HT-29 (cell line): ENCODE data around the gene UBXN10. TPM values are rescaled to one million over a fixed set of nuclear protein-coding genes. Genes with fewer than 3 reads are reported as not detected.
A peak's percentile ranks its signal among the peaks of the same experiment; 100 is the strongest.
"Not testable (repeated sequence)": the region's sequence is repeated elsewhere in the genome, so short reads cannot be mapped to it uniquely, and the experiment has no call there.

Experiments
- DNase-seq: peaks from one replicate; pipeline ENCODE4 v3.0.0-alpha.2; 2015; ENCODE audit warnings: low spot score
- total RNA-seq: library from RNA; depleted of rRNA; stranded (reverse); fragments of >200 nt; shearing (Covaris generic); gene quantifications from 2 replicates; pipeline ENCODE4 v1.2.3, GENCODE V29; 2014

The UBXN10 gene
- total RNA-seq, 1 experiment from 2014 or later, result 3.1 TPM

GRCh38 chr1:20200966-20201365 lies 15.1 kb downstream of the UBXN10 start:
- DNase-seq, result no peak

GRCh38 chr1:20202166-20202565 lies 16.3 kb downstream of the UBXN10 start:
- DNase-seq, result no peak

DNA sequence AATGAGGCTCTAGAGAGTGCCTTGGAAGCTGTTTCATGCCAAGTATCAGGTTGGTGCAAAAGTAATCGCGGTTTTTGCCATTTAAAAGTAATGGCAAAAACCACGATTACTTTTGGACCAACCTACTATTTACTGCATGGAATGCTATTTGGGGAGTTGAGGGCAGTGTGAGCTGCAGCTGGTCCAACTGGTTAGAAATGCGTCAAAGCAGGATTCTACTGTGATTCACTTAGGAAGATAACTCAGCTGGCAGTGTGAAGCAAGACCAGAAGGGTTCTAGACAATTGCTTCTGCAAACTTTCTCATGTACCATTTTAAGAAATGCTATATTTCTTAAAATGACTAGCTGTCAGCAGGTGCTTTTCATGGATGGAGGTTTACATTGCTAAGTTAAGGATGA lies 21.6 kb downstream of the UBXN10 start:
- DNase-seq, result no peak

GRCh38 chr1:20209471-20209870 lies 23.6 kb downstream of the UBXN10 start:
- DNase-seq, result no peak

- DNase-seq, result no peak
Observed at GRCh38 chr1:20210736-20211460, 25.0 kb downstream of the UBXN10 start.

DNA sequence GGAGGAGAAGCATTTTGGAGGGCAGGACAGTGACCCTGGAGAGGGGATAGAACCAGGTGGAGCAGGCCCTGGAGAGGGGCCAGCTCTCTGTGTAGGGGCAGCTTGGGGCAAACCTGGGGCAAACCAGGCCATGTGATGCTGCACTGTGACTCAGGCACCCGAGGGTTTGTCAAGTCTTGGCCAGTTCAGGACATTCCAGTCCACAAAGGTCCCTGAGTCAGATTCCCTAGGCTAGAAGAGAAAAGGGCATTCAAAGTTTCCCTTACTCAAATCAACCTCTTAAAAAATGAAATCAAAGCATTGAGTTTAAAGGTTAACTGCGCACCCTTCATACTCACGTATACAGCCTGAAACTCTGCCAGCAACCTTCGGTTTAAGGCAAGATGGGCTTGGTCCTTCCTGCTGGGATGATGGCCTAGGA lies 25.6 kb downstream of the UBXN10 start:
- no peak for DNase-seq

DNA sequence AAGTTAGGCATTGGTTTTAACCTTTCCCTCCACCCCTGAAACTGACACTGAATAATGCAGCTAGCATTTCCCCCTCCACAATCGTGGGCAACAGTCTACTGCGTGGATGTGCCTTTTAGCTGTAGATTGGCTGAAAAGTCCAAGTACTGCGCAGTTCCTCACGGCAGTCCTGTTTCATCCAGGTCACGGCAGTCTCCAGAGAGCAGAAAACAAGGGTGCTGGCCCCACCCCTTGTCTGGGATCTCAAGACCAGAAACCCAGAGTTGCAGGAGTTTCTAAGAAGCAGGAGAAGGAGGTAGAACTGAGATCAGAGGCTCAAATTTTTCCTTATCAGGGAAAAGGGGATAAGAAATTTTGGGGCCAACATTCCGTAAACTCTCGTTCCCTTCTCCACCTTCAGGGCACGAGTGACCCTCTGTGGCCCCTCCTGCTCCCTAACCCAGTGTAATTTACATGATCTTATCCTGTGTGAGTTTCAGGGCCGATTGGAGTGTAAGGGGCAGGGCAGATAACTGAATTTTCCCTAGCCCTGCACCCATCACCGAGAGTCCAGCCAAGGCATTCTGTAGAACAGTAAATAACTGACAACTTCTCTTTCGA lies 26.3 kb downstream of the UBXN10 start:
- DNase-seq, result no peak

GRCh38 chr1:20212685-20213331 lies 26.9 kb downstream of the UBXN10 start:
- peak; percentile 75 for DNase-seq

DNA sequence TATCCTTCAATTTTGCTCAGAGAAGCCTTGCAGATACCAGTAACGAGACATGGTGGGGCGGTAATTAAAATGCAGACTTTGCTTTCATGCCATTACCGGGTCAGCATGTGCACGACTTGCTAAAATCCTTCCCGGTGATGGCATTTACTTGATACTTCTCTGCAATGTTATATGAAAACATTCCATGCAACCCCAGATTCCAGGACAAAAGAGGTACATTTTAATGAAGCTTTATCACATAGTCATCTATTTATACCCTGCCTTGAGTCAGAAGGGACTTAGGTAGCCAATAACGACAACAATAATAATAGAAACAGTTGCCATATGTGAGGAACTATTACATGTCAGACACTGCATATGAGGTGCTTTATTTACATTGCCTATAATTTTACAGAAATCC lies 29.8 kb downstream of the UBXN10 start:
- no peak for DNase-seq

DNA sequence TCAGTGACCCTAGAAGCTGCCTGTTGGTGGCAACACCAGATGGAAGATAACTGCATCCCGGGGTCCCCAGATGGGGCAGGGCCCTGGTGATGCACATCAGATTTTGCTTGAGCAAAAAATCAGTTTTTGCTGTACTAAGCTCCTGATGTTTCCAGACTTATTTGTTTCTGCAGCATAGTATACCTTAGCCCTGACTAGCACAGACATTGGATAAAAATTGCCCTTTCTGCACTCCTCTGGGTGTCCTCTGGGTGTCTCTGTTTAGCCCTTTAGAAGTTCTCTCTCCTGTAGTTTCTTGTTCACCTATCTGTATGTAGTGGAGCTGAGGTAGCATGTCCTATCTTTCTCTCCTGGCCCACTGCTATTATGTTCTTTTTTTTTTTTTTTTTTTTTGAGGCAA lies 30.7 kb downstream of the UBXN10 start:
- DNase-seq, result peak; percentile 58

DNA sequence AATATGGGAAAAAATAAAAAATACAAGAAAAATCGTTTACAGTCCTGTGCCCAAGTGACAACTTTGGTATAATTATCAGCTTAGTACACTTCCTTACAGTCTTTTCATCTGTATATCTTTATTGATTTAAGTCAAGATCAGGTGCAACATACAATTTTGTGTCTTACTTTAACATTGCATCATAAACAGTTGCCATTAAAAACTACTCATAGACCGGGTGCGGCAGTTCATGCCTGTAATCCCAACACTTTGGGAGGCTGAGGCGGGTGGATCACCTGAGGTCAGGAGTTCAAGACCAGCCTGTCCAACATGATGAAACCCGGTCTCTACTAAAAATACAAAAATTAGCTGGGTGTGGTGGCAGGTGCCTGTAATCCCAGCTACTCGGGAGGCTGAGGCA lies 33.2 kb downstream of the UBXN10 start:
- DNase-seq, result not testable (repeated sequence)

DNA sequence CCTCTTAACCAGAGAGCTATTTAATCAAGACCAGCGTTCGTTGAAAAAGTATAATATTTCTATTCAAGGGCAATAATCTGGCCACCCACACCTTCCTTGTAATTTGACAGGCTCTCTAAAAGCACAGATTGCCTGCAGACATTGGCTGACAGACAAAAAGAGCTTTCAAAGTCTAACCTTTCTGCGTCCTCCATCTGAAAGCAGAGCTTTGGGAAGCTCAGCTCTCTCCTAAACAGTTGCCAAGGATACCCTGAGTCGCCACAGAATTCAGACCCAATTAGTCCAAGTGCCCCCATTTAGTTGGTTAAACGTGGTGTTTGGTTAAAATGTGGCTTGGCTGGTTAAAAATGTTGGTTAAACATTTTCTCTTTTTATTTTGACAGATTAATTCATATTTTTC lies 34.1 kb downstream of the UBXN10 start:
- no peak for DNase-seq

DNA sequence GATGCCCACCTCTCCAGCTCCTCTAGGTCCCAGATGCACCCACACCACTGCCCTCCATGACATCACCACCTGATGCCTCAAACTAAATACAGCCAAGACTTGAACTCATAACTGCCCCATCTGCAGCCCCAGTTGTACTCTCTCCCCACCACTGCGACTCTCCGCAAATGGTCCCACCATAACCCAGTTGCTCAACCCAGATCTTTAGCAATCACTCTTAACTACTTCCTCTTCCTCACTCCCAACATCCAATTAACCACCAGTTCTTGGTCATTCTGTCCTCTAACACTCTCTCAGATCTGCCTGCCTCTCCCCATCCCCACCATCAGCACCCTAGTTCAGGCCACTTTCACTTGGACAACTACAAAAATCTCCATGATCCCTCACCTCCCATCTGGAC lies 37.2 kb downstream of the UBXN10 start:
- no peak for DNase-seq

GRCh38 chr1:20223551-20224419 lies 37.9 kb downstream of the UBXN10 start:
- DNase-seq, result no peak

DNA sequence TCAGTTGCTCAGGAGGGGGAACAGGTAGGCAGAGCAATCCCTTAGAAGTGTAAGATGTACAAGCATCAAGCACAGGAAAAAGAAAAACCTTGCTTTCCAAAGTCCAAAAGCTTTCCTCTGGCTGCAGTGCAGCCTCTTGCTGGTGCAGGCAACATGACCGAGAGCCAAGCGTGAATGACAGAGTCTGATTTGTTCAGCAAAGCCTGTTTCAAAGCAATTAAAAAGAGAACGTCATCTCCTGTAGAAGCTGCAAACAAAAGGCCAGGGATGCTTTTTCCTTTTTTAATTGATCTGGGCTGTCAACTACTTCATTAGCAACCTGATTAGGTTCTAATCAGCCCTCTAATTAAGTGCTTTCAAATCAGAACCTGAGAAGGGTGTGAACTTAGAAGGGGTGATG lies 38.6 kb downstream of the UBXN10 start:
- DNase-seq, result no peak

DNA sequence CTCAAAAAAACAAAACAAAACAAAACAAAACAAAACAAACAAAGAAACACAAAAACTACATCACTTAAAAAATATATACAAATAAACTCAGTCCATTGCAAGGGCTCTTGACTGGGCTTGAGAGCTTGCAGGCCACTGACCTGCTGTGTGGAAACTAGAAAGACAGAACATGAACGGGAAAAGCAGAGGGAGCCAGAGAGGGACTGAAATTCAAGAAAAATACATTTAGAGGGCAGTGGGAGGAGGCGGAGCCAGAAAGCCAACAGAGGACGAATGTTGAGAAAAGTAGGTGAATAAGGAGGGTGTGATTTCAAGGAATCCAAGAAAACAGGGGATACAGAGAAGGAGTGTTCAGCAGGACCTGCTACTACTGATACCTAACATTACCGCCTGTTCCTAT lies 41.8 kb downstream of the UBXN10 start:
- DNase-seq, result no peak

DNA sequence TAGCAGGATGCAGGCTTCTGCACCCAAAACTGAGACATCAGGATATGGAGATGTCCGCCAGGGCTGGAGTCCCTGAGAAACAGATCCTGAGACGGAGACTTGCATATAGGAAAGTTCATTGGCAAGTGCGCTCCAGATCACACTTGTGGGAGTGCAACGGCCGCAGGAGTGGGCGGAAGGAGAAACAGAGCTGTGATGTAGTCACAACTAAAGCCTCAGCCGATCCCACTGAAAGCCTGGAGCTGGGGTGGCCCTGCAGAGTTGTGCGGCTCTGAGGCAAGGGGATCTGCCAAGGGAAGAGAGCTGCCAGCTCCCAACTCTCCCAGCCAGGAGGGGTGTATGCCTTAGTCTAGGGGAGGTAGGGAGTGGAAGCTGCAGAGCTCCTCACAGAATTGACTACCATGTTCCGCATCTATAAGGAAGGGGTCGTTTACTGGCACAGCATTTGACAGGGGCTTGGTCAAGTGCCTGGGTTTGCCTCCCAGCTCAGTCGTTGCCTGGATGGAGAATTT lies 42.5 kb downstream of the UBXN10 start:
- DNase-seq, result no peak

DNA sequence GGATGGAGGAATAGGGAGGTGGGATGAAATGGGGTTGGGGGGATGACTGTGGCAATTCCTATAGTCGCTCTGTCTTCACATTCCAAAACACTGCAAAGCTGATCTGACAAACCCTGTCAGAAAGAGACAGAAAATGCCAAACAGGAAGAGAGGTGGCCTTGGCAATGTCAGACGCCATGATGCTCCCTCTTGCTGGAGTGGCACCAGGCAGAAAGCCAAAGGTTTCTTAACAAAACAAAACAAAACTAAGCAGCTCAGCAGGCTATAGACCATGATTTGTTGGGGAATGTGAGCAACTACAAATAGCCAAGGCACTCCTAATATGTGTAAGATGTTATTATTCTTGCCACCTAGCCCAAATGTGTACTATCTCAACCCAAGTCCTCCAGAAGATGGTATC lies 43.3 kb downstream of the UBXN10 start:
- no peak for DNase-seq

DNA sequence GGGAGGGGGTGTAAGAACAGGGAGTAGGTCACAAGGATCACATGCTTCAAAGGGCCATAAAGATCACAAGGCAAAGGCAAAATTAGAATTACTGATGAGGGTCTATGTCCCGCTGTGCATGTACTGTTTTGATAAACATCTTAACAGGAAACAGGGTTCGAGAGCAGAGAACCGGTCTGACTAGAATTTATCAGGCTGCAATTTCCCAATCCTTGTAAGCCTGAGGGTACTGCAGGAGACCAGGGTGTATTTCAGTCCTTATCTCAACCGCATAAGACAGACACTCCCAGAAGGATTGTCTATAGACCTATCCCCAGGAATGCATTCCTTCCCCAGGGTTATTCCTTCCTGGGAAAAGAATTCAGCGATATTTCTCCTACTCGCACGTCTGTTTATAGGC lies 46.7 kb downstream of the UBXN10 start:
- DNase-seq, result not testable (repeated sequence)

DNA sequence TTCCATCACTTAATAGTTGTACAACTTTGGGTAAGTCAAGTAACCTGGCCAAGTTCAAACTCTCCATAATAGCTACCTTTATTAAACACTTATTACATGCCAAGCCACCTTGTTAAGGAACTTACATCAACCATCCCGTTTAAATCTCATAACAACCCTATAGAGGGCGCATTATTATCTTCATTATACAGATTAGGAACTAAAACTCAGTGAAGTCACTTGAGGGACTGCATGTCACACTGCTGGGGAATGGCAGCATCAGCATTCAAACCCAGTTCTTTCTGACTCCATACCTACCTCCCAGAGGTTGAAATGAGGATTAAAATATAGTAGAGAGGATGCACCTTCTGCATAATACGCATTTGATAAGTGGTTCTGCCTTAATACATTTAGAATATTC lies 47.5 kb downstream of the UBXN10 start:
- DNase-seq, result peak; percentile 54

DNA sequence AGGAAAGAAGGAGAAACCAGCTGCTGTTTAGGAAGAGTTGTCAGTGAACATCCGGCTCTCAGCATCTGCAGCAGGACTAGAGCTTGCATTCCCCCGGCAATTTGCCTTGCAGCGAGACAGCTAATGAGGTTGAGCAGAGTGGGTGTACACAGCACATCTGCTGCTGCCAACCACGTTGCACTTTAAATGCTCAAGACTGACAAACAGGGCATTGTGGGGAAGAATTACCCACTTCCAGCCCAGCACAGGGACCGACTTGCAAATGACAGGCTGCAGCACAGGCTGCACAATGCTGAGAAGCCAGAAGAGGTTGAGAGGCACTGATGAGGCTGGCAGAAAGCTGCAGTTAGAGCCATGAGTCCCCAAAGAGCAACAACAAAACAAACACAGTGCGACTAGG lies 48.0 kb downstream of the UBXN10 start:
- DNase-seq, result no peak
